GM21717 (cell line): Measurements from ENCODE around the gene MMEL1.

Source experiments
- ATAC-seq: cut with Tn5 transposase; IDR thresholded peaks from one replicate; pipeline ENCODE4 v1.9.1; 2021; ENCODE audit warnings: mild to moderate bottlenecking, moderate library complexity; ENCODE audit not compliant: unreplicated experiment

MMEL1 gene

GRCh38 chr1:2606881-2607621, 25.8 kb downstream of the MMEL1 start:
- no peak for ATAC-seq

- ATAC-seq, result no peak
Measured at GRCh38 chr1:2606396-2606880, 26.4 kb downstream of the MMEL1 start.

- ATAC-seq, result no peak
Measured at GRCh38 chr1:2605509-2606395, 27.1 kb downstream of the MMEL1 start.

GRCh38 chr1:2604844-2605508, 27.8 kb downstream of the MMEL1 start:
- ATAC-seq, result no peak

- no peak for ATAC-seq
Measured at GRCh38 chr1:2604156-2604843, 28.5 kb downstream of the MMEL1 start.

- no peak for ATAC-seq
Measured at GRCh38 chr1:2603521-2604155, 29.2 kb downstream of the MMEL1 start.

GRCh38 chr1:2602866-2603520, 29.8 kb downstream of the MMEL1 start:
- ATAC-seq, result no peak

GRCh38 chr1:2602311-2602835, 30.4 kb downstream of the MMEL1 start:
- ATAC-seq, result no peak

GRCh38 chr1:2601721-2602303, 31.0 kb downstream of the MMEL1 start:
- ATAC-seq, result no peak

GRCh38 chr1:2598329-2598931, 34.4 kb downstream of the MMEL1 start:
- no peak for ATAC-seq

GRCh38 chr1:2597441-2598328, 35.1 kb downstream of the MMEL1 start:
- no peak for ATAC-seq

GRCh38 chr1:2596530-2597333, 36.1 kb downstream of the MMEL1 start:
- no peak for ATAC-seq

- ATAC-seq, result no peak
Measured at GRCh38 chr1:2595812-2596529, 36.8 kb downstream of the MMEL1 start.

- ATAC-seq, result no peak
Measured at GRCh38 chr1:2595261-2595811, 37.5 kb downstream of the MMEL1 start.

GRCh38 chr1:2594641-2595131, 38.1 kb downstream of the MMEL1 start:
- ATAC-seq, result no peak
